T-helper 9 cell (primary cell): ENCODE results near the gene ATP6V1F.
A peak's percentile ranks its signal among the peaks of the same experiment; 100 is the strongest.

ENCODE experiments used
- DNase-seq: peaks from one replicate; pipeline ENCODE4 v3.0.0-alpha.2; 2020

Gene ATP6V1F

GRCh38 chr7:128835790-128836641 is 26.6 kb upstream of the ATP6V1F start:
- DNase-seq = no peak

GRCh38 chr7:128836729-128837348 is 25.8 kb upstream of the ATP6V1F start:
- no peak for DNase-seq

- DNase-seq = no peak
Measured at GRCh38 chr7:128837521-128837921, 25.1 kb upstream of the ATP6V1F start.

GRCh38 chr7:128838109-128838779 is 24.4 kb upstream of the ATP6V1F start:
- no peak for DNase-seq

- no peak for DNase-seq
Measured at GRCh38 chr7:128838981-128839731, 23.5 kb upstream of the ATP6V1F start.

- no peak for DNase-seq
Measured at GRCh38 chr7:128839751-128840177, 22.9 kb upstream of the ATP6V1F start.

GRCh38 chr7:128840326-128841170 is 22.1 kb upstream of the ATP6V1F start:
- DNase-seq = no peak

- no peak for DNase-seq
Measured at GRCh38 chr7:128841171-128841690, 21.4 kb upstream of the ATP6V1F start.

GRCh38 chr7:128841921-128842673 is 20.6 kb upstream of the ATP6V1F start:
- peak; percentile 50 for DNase-seq

- DNase-seq = no peak
Measured at GRCh38 chr7:128842674-128843641, 19.7 kb upstream of the ATP6V1F start.

- DNase-seq = no peak
Measured at GRCh38 chr7:128843938-128844621, 18.6 kb upstream of the ATP6V1F start.

- no peak for DNase-seq
Measured at GRCh38 chr7:128844777-128845311, 17.8 kb upstream of the ATP6V1F start.

GRCh38 chr7:128845475-128845874 is 17.2 kb upstream of the ATP6V1F start:
- DNase-seq = no peak

- no peak for DNase-seq
Measured at GRCh38 chr7:128845987-128846386, 16.7 kb upstream of the ATP6V1F start.

GRCh38 chr7:128846781-128847444 is 15.7 kb upstream of the ATP6V1F start:
- DNase-seq = no peak

- no peak for DNase-seq
Measured at GRCh38 chr7:128847721-128848211, 14.9 kb upstream of the ATP6V1F start.

- DNase-seq = no peak
Measured at GRCh38 chr7:128848289-128849155, 14.1 kb upstream of the ATP6V1F start.
